Activated naive CD8-positive, alpha-beta T cell (primary cell): Measurements from ENCODE around the gene FERMT2.

Experiments
- H3K27ac Mint-ChIP-seq: one replicate; pipeline ENCODE4 v1.8.0; 2021; ENCODE audit warnings: mixed read lengths
- H3K27me3 Mint-ChIP-seq: one replicate; pipeline ENCODE4 v1.8.0; 2021; ENCODE audit warnings: mixed read lengths
- H3K36me3 Mint-ChIP-seq: one replicate; pipeline ENCODE4 v1.8.0; 2021; ENCODE audit warnings: mixed read lengths
- H3K4me1 Mint-ChIP-seq: one replicate; pipeline ENCODE4 v1.8.0; 2021; ENCODE audit warnings: low read depth, mixed read lengths
- H3K4me3 Mint-ChIP-seq: one replicate; pipeline ENCODE4 v1.8.0; 2021; ENCODE audit warnings: mild to moderate bottlenecking, mixed read lengths
- H3K9me3 Mint-ChIP-seq: one replicate; pipeline ENCODE4 v1.8.0; 2021; ENCODE audit warnings: low read depth, mixed read lengths

Gene FERMT2

DNA sequence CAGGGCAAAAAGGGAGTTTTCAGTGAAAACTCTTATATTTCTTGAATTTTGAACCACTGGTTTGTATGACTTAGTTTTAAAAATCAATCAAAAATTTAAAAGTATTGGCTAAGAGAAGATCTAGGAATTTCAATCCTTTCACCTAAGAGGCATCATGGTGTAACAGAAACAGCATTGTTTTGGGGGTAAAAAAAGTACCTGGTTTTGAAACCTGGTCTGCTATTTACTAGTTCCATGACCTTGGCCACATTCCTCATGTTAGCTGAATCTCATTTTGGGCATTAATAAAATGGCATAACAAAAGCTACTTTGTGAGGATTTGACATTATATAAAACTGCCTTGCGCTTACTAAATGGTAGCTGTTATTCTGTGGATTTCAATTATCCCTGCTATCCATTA lies 142.7 kb downstream of the FERMT2 start:
- Mint-ChIP-seq H3K27me3 (no peaks in the 10 kb centered on the region), H3K4me1 (no peaks in the 10 kb centered on the region), H3K36me3 (no peaks in the 10 kb centered on the region), H3K9me3 (no peaks in the 10 kb centered on the region), H3K27ac (no peak overlapping the region), H3K4me3 (no peak overlapping the region)
